ENCODE measurements around the gene RCOR1. TPM values are rescaled to one million over a fixed set of nuclear protein-coding genes. Genes with fewer than 3 reads are reported as not detected.
"Not testable (repeated sequence)": the region's sequence is repeated elsewhere in the genome, so short reads cannot be mapped to it uniquely, and the experiment has no call there.

The RCOR1 gene
- total RNA-seq, 2 donors from 2014 or later: 17.9 to 33.5 TPM

- no peak overlapping the region for H3K4me3 Mint-ChIP-seq
- no peaks in the 10 kb centered on the region for H3K36me3 Mint-ChIP-seq (ENCODE audit: low read depth)
These were observed 33.9 kb upstream of the RCOR1 start for GRCh38 chr14:102558556-102558955.

GRCh38 chr14:102560458-102561261 lies 31.8 kb upstream of the RCOR1 start:
- no peaks in the 10 kb centered on the region for H3K9me3 ChIP-seq (ENCODE audit: control insufficient read depth, low read length, poor library complexity, severe bottlenecking)
- Mint-ChIP-seq H3K27me3 (no peaks in the 10 kb centered on the region), H3K4me1 (peaks cover 3% of the 10 kb centered on the region), H3K27ac (no peak overlapping the region), H3K4me3 (no peak overlapping the region), H3K36me3 (ENCODE audit: low read depth) (peaks cover 3% of the 10 kb centered on the region)
- DNase-seq: no peak
- ATAC-seq: no peak

More at GRCh38 chr14:102558556-102558955, 33.9 kb upstream of the RCOR1 start:
- Mint-ChIP-seq H3K27ac (no peak overlapping the region), H3K27me3 (no peaks in the 10 kb centered on the region), H3K4me1 (no peaks in the 10 kb centered on the region)
- H3K9me3 ChIP-seq (ENCODE audit: control insufficient read depth, low read length, poor library complexity, severe bottlenecking): no peaks in the 10 kb centered on the region
- ATAC-seq: no peak
- DNase-seq: no peak

GRCh38 chr14:102565331-102565887 lies 27.0 kb upstream of the RCOR1 start:
- no peaks in the 10 kb centered on the region for H3K9me3 ChIP-seq (ENCODE audit: control insufficient read depth, low read length, poor library complexity, severe bottlenecking)
- peaks cover 4% of the 10 kb centered on the region for H3K36me3 Mint-ChIP-seq (ENCODE audit: low read depth)
- H3K4me3 Mint-ChIP-seq: no peak overlapping the region
- no peaks in the 10 kb centered on the region for H3K27me3 Mint-ChIP-seq
- DNase-seq (no peak), ATAC-seq (peak; percentile 61)
- peak overlapping the region; percentile 65 for H3K27ac Mint-ChIP-seq
- peaks cover 8% of the 10 kb centered on the region for H3K4me1 Mint-ChIP-seq

- no peaks in the 10 kb centered on the region for H3K9me3 ChIP-seq (ENCODE audit: control insufficient read depth, low read length, poor library complexity, severe bottlenecking)
- H3K27me3 Mint-ChIP-seq: no peaks in the 10 kb centered on the region
- DNase-seq: no peak
- H3K4me1 Mint-ChIP-seq: peaks cover 8% of the 10 kb centered on the region
- peaks cover 4% of the 10 kb centered on the region for H3K36me3 Mint-ChIP-seq (ENCODE audit: low read depth)
- H3K27ac Mint-ChIP-seq: peak overlapping the region; percentile 65
- no peak for ATAC-seq
- H3K4me3 Mint-ChIP-seq: no peak overlapping the region
These were observed 26.5 kb upstream of the RCOR1 start for GRCh38 chr14:102565959-102566358.

GRCh38 chr14:102568115-102568614 lies 24.3 kb upstream of the RCOR1 start:
- DNase-seq: no peak
- H3K4me3 Mint-ChIP-seq: no peak overlapping the region
- ATAC-seq: no peak
- no peak overlapping the region for H3K27ac Mint-ChIP-seq
- no peaks in the 10 kb centered on the region for H3K27me3 Mint-ChIP-seq
- peaks cover 4% of the 10 kb centered on the region for H3K36me3 Mint-ChIP-seq (ENCODE audit: low read depth)
- H3K4me1 Mint-ChIP-seq: peaks cover 8% of the 10 kb centered on the region
- H3K9me3 ChIP-seq (ENCODE audit: control insufficient read depth, low read length, poor library complexity, severe bottlenecking): no peaks in the 10 kb centered on the region

- Mint-ChIP-seq H3K36me3 (ENCODE audit: low read depth) (peaks cover 3% of the 10 kb centered on the region), H3K27me3 (peaks cover 6% of the 10 kb centered on the region), H3K4me1 (peaks cover 13% of the 10 kb centered on the region), H3K4me3 (no peak overlapping the region), H3K27ac (no peak overlapping the region)
- no peak for ATAC-seq
- no peak for DNase-seq
- no peaks in the 10 kb centered on the region for H3K9me3 ChIP-seq (ENCODE audit: control insufficient read depth, low read length, poor library complexity, severe bottlenecking)
These were observed 22.0 kb upstream of the RCOR1 start for GRCh38 chr14:102570334-102570995.

GRCh38 chr14:102571043-102571442 lies 21.4 kb upstream of the RCOR1 start:
- peaks cover 10% of the 10 kb centered on the region for H3K4me1 Mint-ChIP-seq
- peaks cover 6% of the 10 kb centered on the region for H3K27me3 Mint-ChIP-seq
- DNase-seq: no peak
- H3K36me3 Mint-ChIP-seq (ENCODE audit: low read depth): no peaks in the 10 kb centered on the region
- no peak for ATAC-seq
- H3K27ac Mint-ChIP-seq: no peak overlapping the region
- H3K9me3 ChIP-seq (ENCODE audit: control insufficient read depth, low read length, poor library complexity, severe bottlenecking): no peaks in the 10 kb centered on the region
- H3K4me3 Mint-ChIP-seq: no peak overlapping the region

GRCh38 chr14:102571478-102572042 lies 20.9 kb upstream of the RCOR1 start:
- DNase-seq (no peak), ATAC-seq (no peak)
- Mint-ChIP-seq H3K4me3 (no peak overlapping the region), H3K36me3 (ENCODE audit: low read depth) (no peaks in the 10 kb centered on the region), H3K27ac (no peak overlapping the region), H3K4me1 (peaks cover 10% of the 10 kb centered on the region), H3K27me3 (peaks cover 6% of the 10 kb centered on the region)
- no peaks in the 10 kb centered on the region for H3K9me3 ChIP-seq (ENCODE audit: control insufficient read depth, low read length, poor library complexity, severe bottlenecking)

- not testable (repeated sequence) for H3K4me3 Mint-ChIP-seq; ATAC-seq; DNase-seq; H3K27me3 Mint-ChIP-seq; H3K36me3 Mint-ChIP-seq (ENCODE audit: low read depth); H3K9me3 ChIP-seq (ENCODE audit: control insufficient read depth, low read length, poor library complexity, severe bottlenecking); H3K4me1 Mint-ChIP-seq; H3K27ac Mint-ChIP-seq
These were observed 19.3 kb upstream of the RCOR1 start for GRCh38 chr14:102573161-102573560.

GRCh38 chr14:102573591-102574046 lies 18.8 kb upstream of the RCOR1 start:
- H3K4me3 Mint-ChIP-seq: no peak overlapping the region
- H3K27me3 Mint-ChIP-seq: peaks cover 12% of the 10 kb centered on the region
- DNase-seq (no peak), ATAC-seq (peak; percentile 36)
- peaks cover 6% of the 10 kb centered on the region for H3K4me1 Mint-ChIP-seq
- no peaks in the 10 kb centered on the region for H3K36me3 Mint-ChIP-seq (ENCODE audit: low read depth)
- H3K9me3 ChIP-seq (ENCODE audit: control insufficient read depth, low read length, poor library complexity, severe bottlenecking): no peaks in the 10 kb centered on the region
- H3K27ac Mint-ChIP-seq: no peak overlapping the region

GRCh38 chr14:102574281-102575159 lies 17.9 kb upstream of the RCOR1 start:
- Mint-ChIP-seq H3K27ac (no peak overlapping the region), H3K4me3 (no peak overlapping the region)

GRCh38 chr14:102575160-102575845 lies 17.1 kb upstream of the RCOR1 start:
- peaks cover 8% of the 10 kb centered on the region for H3K4me1 Mint-ChIP-seq
- H3K36me3 Mint-ChIP-seq (ENCODE audit: low read depth): no peaks in the 10 kb centered on the region
- H3K9me3 ChIP-seq (ENCODE audit: control insufficient read depth, low read length, poor library complexity, severe bottlenecking): no peaks in the 10 kb centered on the region
- ATAC-seq (no peak), DNase-seq (no peak)
- no peak overlapping the region for H3K4me3 Mint-ChIP-seq
- H3K27me3 Mint-ChIP-seq: peaks cover 13% of the 10 kb centered on the region
- H3K27ac Mint-ChIP-seq: no peak overlapping the region

More at GRCh38 chr14:102574281-102575159, 17.9 kb upstream of the RCOR1 start:
- Mint-ChIP-seq H3K27me3 (peaks cover 13% of the 10 kb centered on the region), H3K4me1 (peaks cover 6% of the 10 kb centered on the region), H3K36me3 (ENCODE audit: low read depth) (no peaks in the 10 kb centered on the region)
- no peak for DNase-seq
- no peaks in the 10 kb centered on the region for H3K9me3 ChIP-seq (ENCODE audit: control insufficient read depth, low read length, poor library complexity, severe bottlenecking)
- no peak for ATAC-seq
